ENCODE data around the gene ELOVL2.

DNA sequence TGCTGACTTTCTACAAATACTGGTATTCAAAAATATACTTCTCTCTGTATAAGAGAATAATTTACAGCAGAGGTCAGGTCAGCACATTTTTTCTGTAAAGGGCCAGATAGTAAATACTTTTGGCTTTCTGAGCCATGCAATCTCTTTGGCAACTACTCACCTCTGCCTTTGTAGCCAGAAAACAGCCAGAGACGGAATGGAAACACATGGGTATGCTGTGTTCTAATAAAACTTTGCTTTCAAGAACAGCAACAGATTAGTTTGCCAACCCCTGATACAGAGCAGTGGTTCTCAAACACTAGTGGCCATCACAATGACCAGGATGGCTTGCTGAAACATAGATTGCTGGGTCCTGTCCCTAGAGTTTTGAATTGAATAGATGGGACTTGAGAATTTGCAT lies 111.0 kb downstream of the ELOVL2 start:
- TF ChIP-seq CTCF (IDR thresholded peaks at IDR 0.05) (no peak), POLR2A (IDR thresholded peaks at IDR 0.05) (no peak), POLR2AphosphoS5 (IDR thresholded peaks at IDR 0.05) (no peak)

All from sigmoid colon (tissue), 4 donors.